ENCODE measurements around the gene ZNF524.

The ZNF524 gene

DNA sequence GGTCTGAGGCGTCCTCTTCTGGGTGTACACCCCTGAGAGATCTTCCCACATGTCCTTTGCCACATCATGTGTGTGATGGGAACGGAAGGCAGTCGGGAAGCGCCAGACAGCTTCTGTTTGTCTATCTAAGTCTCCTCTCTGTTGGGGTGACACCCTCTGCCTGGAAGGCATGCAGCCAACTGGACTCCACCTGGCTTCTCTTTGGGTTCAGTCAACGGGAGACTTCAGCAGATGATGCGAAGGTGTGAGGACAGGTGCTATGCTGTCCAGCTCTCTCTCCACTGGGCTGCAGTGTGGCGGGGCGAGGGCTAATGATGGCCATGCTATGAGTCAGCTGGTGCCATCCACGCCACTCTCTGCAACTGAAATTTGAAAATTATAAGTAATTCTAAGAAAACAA, 40.4 kb upstream of the ZNF524 start:
- DNase-seq (ENCODE audit: low read depth in 1 of 2, low spot score in 1 of 2) = no peak
- Histone ChIP-seq H3K27ac (replicated peaks) (no peak overlapping the region), H3K4me3 (replicated peaks; ENCODE audit: insufficient read depth, low read length) (no peak overlapping the region), H3K27me3 (ENCODE audit: insufficient read depth, poor library complexity, severe bottlenecking) (no peaks in the 10 kb centered on the region)
- TF ChIP-seq SPI1 (IDR thresholded peaks at IDR 0.05; ENCODE audit: borderline replicate concordance, low read depth) (no peak), GABPA (IDR thresholded peaks at IDR 0.05; ENCODE audit: low read depth) (no peak), POLR2AphosphoS5 (IDR thresholded peaks at IDR 0.05; ENCODE audit: low read depth) (no peak)
- TF ChIP-seq, protein P1, sequence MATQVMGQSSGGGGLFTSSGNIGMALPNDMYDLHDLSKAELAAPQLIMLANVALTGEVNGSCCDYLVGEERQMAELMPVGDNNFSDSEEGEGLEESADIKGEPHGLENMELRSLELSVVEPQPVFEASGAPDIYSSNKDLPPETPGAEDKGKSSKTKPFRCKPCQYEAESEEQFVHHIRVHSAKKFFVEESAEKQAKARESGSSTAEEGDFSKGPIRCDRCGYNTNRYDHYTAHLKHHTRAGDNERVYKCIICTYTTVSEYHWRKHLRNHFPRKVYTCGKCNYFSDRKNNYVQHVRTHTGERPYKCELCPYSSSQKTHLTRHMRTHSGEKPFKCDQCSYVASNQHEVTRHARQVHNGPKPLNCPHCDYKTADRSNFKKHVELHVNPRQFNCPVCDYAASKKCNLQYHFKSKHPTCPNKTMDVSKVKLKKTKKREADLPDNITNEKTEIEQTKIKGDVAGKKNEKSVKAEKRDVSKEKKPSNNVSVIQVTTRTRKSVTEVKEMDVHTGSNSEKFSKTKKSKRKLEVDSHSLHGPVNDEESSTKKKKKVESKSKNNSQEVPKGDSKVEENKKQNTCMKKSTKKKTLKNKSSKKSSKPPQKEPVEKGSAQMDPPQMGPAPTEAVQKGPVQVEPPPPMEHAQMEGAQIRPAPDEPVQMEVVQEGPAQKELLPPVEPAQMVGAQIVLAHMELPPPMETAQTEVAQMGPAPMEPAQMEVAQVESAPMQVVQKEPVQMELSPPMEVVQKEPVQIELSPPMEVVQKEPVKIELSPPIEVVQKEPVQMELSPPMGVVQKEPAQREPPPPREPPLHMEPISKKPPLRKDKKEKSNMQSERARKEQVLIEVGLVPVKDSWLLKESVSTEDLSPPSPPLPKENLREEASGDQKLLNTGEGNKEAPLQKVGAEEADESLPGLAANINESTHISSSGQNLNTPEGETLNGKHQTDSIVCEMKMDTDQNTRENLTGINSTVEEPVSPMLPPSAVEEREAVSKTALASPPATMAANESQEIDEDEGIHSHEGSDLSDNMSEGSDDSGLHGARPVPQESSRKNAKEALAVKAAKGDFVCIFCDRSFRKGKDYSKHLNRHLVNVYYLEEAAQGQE (IDR thresholded peaks at IDR 0.05; ENCODE audit: insufficient replicate concordance, low read depth) = no peak
- TF ChIP-seq, protein P2, sequence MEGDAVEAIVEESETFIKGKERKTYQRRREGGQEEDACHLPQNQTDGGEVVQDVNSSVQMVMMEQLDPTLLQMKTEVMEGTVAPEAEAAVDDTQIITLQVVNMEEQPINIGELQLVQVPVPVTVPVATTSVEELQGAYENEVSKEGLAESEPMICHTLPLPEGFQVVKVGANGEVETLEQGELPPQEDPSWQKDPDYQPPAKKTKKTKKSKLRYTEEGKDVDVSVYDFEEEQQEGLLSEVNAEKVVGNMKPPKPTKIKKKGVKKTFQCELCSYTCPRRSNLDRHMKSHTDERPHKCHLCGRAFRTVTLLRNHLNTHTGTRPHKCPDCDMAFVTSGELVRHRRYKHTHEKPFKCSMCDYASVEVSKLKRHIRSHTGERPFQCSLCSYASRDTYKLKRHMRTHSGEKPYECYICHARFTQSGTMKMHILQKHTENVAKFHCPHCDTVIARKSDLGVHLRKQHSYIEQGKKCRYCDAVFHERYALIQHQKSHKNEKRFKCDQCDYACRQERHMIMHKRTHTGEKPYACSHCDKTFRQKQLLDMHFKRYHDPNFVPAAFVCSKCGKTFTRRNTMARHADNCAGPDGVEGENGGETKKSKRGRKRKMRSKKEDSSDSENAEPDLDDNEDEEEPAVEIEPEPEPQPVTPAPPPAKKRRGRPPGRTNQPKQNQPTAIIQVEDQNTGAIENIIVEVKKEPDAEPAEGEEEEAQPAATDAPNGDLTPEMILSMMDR (IDR thresholded peaks at IDR 0.05; ENCODE audit: insufficient read depth, low read length) = no peak

DNA sequence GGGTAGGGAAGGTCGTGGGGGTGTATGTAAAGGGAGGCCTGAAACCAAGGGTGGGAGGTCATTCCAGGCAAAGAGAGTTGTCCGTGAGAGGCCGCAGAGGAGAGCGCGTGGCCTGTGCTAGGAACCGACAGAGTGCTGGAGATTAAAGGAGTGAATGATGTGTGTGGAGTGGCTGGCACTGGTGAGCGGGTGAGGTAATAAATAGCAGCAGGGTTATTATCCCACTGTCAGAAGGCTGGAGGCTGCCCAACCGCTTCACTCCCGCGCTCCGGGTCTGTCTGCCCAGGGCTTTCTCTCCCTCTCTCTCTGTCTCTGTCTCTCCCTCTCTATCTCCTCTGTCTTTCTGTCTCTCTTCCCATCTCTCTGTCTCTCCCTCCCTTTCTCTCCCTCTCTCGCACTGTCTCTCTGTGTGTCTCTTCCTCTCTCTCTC, 36.8 kb upstream of the ZNF524 start:
- H3K4me3 ChIP-seq (replicated peaks; ENCODE audit: insufficient read depth, low read length) = no peak overlapping the region
- no peak overlapping the region for H3K27ac ChIP-seq (replicated peaks)
- no peak for DNase-seq (ENCODE audit: low read depth in 1 of 2, low spot score in 1 of 2)
- TF ChIP-seq POLR2AphosphoS5 (IDR thresholded peaks at IDR 0.05; ENCODE audit: low read depth) = no peak
- TF ChIP-seq GABPA (IDR thresholded peaks at IDR 0.05; ENCODE audit: low read depth) = no peak
- TF ChIP-seq, protein P1 (IDR thresholded peaks at IDR 0.05; ENCODE audit: insufficient replicate concordance, low read depth) = no peak
- no peak for TF ChIP-seq SPI1 (IDR thresholded peaks at IDR 0.05; ENCODE audit: borderline replicate concordance, low read depth)
- TF ChIP-seq, protein P2 (IDR thresholded peaks at IDR 0.05; ENCODE audit: insufficient read depth, low read length) = no peak
- H3K27me3 ChIP-seq (ENCODE audit: insufficient read depth, poor library complexity, severe bottlenecking) = no peaks in the 10 kb centered on the region

- DNase-seq (ENCODE audit: low read depth in 1 of 2, low spot score in 1 of 2) = no peak
- H3K4me3 ChIP-seq (replicated peaks; ENCODE audit: insufficient read depth, low read length) = no peak overlapping the region
- no peak overlapping the region for H3K27ac ChIP-seq (replicated peaks)
- no peaks in the 10 kb centered on the region for H3K27me3 ChIP-seq (ENCODE audit: insufficient read depth, poor library complexity, severe bottlenecking)
- TF ChIP-seq POLR2AphosphoS5 (IDR thresholded peaks at IDR 0.05; ENCODE audit: low read depth) (no peak), SPI1 (IDR thresholded peaks at IDR 0.05; ENCODE audit: borderline replicate concordance, low read depth) (no peak), GABPA (IDR thresholded peaks at IDR 0.05; ENCODE audit: low read depth) (no peak)
- TF ChIP-seq, protein P2 (IDR thresholded peaks at IDR 0.05; ENCODE audit: insufficient read depth, low read length) = no peak
- TF ChIP-seq, protein P1 (IDR thresholded peaks at IDR 0.05; ENCODE audit: insufficient replicate concordance, low read depth) = no peak
Measured at GRCh38 chr19:55566823-55567222, 33.3 kb upstream of the ZNF524 start.
